ENCODE data around the gene RRH. TPM values are rescaled to one million over a fixed set of nuclear protein-coding genes. Genes with fewer than 3 reads are reported as not detected.
"Not testable (repeated sequence)": the region's sequence is repeated elsewhere in the genome, so short reads cannot be mapped to it uniquely, and the experiment has no call there.

RRH gene
- total and polyA plus RNA-seq, 2 donors: 0.16 TPM; not detected in 1

DNA sequence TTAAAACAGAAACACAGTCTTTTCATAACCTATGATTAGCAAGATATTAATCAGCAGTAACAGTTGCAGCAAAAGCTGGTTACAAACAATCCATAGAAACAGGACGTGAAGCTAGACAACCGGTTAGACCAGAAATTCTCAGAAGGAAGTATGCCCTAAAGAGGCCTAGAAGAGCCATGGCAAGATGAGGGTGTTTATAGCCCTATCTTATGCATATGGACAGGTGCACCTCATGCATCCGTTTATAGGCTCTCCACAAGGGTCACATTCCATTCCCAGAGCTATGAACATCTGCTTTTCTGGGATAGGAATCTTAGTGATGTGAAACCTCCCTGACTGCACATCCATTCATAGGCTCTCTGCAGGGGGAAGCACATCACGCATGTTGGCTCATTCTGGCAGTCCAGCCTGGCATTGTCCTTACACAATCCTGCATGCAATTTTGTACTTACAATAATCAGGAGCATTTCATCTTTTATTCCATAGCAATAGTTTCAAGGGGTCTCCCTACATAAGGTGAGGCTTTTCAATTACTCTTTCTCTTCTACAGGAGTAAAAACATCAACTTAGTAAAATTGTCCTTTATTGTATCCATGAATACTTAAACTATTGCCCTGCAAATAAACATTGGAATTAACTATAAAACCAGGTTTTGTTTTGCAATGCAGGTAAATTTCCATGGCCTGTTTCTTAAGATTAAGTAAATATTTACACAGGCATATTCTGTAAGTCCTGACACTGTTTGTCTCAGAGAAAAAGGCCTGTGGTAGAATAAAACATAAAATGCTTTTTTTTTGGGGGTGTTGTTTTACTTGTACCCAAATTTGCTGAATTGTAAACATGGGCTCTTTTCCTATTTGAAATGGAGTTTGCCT lies 31.9 kb downstream of the RRH start:
- H3K36me3 ChIP-seq (ENCODE audit: insufficient read depth); DNase-seq (ENCODE audit: extremely low spot score); H3K4me1 ChIP-seq (ENCODE audit: insufficient read depth); H3K4me3 ChIP-seq (ENCODE audit: low read depth, low read length); H3K27ac ChIP-seq (ENCODE audit: low read depth): not testable (repeated sequence)
- WGBS: 83% methylated on average over 4 of the region's 4 CpGs

- 92% methylated on average over 2 of the region's 2 CpGs for WGBS
- no peak for DNase-seq (ENCODE audit: extremely low spot score)
- no peak overlapping the region for H3K27ac ChIP-seq (ENCODE audit: low read depth)
- no peaks in the 10 kb centered on the region for H3K36me3 ChIP-seq (ENCODE audit: insufficient read depth)
- no peak overlapping the region for H3K4me3 ChIP-seq (ENCODE audit: low read depth, low read length)
- H3K4me1 ChIP-seq (ENCODE audit: insufficient read depth): no peaks in the 10 kb centered on the region
Measured at GRCh38 chr4:109861271-109861670, 33.5 kb downstream of the RRH start.

DNA sequence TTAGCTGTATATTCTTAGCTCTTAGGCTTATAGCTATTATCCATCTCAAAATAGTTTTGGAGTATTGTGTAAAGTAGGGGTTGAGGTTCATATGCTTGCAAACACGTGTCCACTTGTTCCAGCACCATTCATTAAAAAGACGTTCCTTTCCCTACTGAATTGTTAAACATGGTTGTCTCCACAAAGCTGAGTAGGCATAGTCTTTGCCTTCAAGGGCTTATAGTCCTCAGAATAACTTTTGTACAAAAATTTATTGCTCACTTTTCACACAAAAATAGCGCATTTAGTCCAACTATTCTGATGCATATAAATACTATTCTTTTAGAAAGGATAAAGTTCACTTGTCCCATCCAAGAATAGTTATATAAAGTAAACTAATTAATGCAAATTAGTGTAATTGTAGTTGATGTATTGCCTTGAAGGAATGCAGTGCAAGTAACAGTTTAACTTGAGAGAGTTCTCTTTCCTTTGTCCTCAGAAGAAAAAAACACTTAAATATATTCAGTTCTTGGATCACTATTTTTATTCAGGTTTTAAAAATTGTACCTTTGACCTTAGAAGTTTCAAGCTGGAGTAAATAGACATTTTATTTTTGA lies 34.2 kb downstream of the RRH start:
- H3K4me3 ChIP-seq (ENCODE audit: low read depth, low read length): no peak overlapping the region
- no peaks in the 10 kb centered on the region for H3K36me3 ChIP-seq (ENCODE audit: insufficient read depth)
- WGBS: 85% methylated on average over 3 of the region's 3 CpGs
- no peaks in the 10 kb centered on the region for H3K4me1 ChIP-seq (ENCODE audit: insufficient read depth)
- DNase-seq (ENCODE audit: extremely low spot score): no peak
- H3K27ac ChIP-seq (ENCODE audit: low read depth): no peak overlapping the region

DNA sequence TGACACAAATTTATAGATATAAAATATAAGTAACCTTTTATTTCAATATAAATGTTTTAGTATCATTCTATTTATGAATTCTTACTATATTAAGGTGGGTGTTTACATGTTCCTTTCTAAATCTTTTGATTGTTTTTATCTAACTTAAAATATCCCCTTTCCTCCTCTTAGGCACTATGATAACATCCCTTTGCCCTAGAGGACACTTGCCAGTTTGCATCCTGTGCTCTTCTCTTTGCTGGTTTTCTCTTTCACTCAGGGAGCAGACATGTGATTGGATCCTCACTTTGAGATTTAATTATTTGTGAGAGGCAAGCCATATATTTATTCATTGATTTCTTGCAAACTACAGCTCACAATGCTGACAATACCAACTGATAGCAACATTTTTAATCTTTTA lies 36.4 kb downstream of the RRH start:
- Histone ChIP-seq H3K36me3 (ENCODE audit: insufficient read depth) (no peaks in the 10 kb centered on the region), H3K4me1 (ENCODE audit: insufficient read depth) (no peaks in the 10 kb centered on the region)

DNA sequence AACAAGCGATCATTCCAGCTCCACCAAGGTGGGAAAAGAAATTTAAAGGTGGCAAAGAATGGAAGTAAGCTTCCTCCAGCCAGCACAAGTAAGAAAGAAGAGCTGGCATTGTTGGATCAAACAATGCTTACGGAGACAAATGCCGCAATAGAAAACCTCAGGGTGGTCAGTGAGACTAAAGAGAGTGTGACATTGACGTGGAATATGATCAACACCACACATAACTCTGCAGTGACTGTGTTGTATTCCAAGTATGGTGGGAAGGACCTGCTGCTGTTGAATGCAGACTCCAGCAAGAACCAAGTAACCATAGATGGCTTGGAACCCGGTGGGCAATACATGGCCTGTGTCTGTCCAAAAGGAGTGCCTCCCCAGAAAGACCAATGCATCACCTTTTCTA lies 42.3 kb downstream of the RRH start:
- no peaks in the 10 kb centered on the region for H3K4me1 ChIP-seq (ENCODE audit: insufficient read depth)
- no peak for DNase-seq (ENCODE audit: extremely low spot score)

More for the DNA sequence above, 36.4 kb downstream of the RRH start:
- no peak for DNase-seq (ENCODE audit: extremely low spot score)
- H3K4me3 ChIP-seq (ENCODE audit: low read depth, low read length): no peak overlapping the region
- H3K27ac ChIP-seq (ENCODE audit: low read depth): no peak overlapping the region

GRCh38 chr4:109872065-109872464 lies 44.3 kb downstream of the RRH start:
- Histone ChIP-seq H3K4me3 (ENCODE audit: low read depth, low read length) (no peak overlapping the region), H3K36me3 (ENCODE audit: insufficient read depth) (no peaks in the 10 kb centered on the region), H3K4me1 (ENCODE audit: insufficient read depth) (no peaks in the 10 kb centered on the region), H3K27ac (ENCODE audit: low read depth) (no peak overlapping the region)
- no peak for DNase-seq (ENCODE audit: extremely low spot score)
- 92% methylated on average over 2 of the region's 2 CpGs for WGBS

More for the DNA sequence above, 42.3 kb downstream of the RRH start:
- Histone ChIP-seq H3K27ac (ENCODE audit: low read depth) (no peak overlapping the region), H3K36me3 (ENCODE audit: insufficient read depth) (no peaks in the 10 kb centered on the region), H3K4me3 (ENCODE audit: low read depth, low read length) (no peak overlapping the region)
- 96% methylated on average over 5 of the region's 5 CpGs for WGBS

DNA sequence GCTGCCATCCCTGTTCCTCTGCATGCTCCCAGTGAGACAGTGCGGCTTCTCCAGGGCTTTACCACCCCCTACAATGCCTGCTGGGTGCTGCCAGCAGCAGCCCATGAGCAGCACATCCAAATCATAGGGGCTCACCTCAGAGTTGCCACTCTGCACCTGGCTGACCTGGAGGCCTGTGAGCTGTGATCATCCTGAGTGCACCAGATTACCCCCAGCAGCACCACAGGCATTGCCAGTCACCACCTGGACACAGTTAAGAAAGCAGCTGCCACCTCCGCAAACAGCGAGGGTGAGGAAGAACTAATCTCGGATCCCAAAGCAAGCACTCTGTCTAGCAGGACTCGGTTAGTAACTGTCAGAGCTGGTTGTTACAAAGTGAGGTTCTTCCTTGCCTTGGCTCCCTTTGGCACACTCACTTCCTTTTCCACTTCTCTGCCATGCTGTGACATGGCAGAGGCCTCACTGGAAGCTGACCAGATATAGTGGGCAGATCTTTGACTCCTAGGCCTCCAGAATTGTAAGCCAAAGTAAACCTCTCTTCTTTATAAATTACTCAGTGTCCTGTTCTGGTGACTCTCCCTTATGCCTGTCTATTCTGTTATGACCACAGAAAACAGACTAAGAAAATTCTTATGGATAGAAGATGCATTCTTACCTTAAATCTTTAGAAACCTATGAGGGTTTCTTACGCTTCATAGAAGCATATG lies 45.3 kb downstream of the RRH start:
- WGBS: 98% methylated on average over 6 of the region's 6 CpGs
- no peak for DNase-seq (ENCODE audit: extremely low spot score)
- no peak overlapping the region for H3K27ac ChIP-seq (ENCODE audit: low read depth)
- no peaks in the 10 kb centered on the region for H3K36me3 ChIP-seq (ENCODE audit: insufficient read depth)
- H3K4me1 ChIP-seq (ENCODE audit: insufficient read depth): no peaks in the 10 kb centered on the region
- no peak overlapping the region for H3K4me3 ChIP-seq (ENCODE audit: low read depth, low read length)

DNA sequence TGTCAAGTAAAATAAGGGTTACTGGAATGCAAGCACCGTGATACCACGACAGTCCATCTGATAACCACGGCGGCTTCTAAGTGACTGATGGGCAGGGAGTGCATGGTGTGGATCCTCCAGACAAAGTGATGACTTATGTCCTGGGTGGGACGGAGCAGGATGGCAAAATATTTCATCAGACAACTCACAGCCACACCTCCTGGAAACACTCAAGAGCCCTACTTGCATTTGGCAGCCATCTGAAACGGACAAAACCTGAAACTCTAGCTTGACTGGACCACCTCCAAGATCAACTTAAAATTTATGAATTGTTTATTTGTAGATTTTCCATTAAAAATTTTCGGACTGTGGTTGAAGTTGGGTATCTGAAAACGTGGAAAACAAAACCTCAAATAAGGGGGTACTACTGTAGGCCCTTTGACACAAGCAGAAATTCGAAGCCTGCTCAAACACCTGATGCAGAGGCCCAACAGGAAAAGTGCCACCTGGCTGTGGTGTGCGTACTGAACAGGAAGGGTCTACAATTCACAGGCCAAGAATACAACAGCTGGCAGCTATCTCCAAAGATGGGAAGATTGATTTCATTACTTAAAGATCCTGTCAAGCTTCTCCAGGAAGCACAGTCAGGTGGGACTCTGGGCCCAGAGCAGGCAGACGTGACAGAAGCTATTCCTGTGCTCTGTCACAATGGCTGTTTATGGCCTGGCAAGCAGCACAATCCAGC lies 46.2 kb downstream of the RRH start:
- no peak overlapping the region for H3K27ac ChIP-seq (ENCODE audit: low read depth)
- DNase-seq (ENCODE audit: extremely low spot score): no peak
- H3K4me3 ChIP-seq (ENCODE audit: low read depth, low read length): no peak overlapping the region
- 47% methylated on average over 11 of the region's 11 CpGs for WGBS
- no peaks in the 10 kb centered on the region for H3K36me3 ChIP-seq (ENCODE audit: insufficient read depth)
- H3K4me1 ChIP-seq (ENCODE audit: insufficient read depth): no peaks in the 10 kb centered on the region

- no peak overlapping the region for H3K4me3 ChIP-seq (ENCODE audit: low read depth, low read length)
- no peak overlapping the region for H3K27ac ChIP-seq (ENCODE audit: low read depth)
- H3K36me3 ChIP-seq (ENCODE audit: insufficient read depth): no peaks in the 10 kb centered on the region
- no peak for DNase-seq (ENCODE audit: extremely low spot score)
- WGBS: 93% methylated on average over 1 of the region's 1 CpG
- no peaks in the 10 kb centered on the region for H3K4me1 ChIP-seq (ENCODE audit: insufficient read depth)
Measured at GRCh38 chr4:109875106-109875505, 47.3 kb downstream of the RRH start.

DNA sequence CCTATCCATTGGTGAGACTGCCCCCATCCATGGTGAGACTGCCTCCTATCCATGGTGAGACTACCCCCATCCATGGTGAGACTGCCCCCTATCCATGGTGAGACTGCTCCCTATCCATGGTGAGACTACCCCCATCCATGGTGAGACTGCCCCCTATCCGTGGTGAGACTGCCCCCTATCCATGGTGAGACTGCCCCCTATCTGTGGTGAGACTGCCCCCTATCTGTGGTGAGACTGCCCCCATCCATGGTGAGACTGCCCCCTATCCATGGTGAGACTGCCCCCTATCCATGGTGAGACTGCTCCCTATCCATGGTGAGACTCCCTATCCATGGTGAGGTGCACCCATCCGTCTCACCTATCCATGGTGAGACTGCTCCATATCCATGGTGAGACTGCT lies 47.8 kb downstream of the RRH start:
- not testable (repeated sequence) for H3K27ac ChIP-seq (ENCODE audit: low read depth); H3K4me1 ChIP-seq (ENCODE audit: insufficient read depth); DNase-seq (ENCODE audit: extremely low spot score); H3K4me3 ChIP-seq (ENCODE audit: low read depth, low read length); H3K36me3 ChIP-seq (ENCODE audit: insufficient read depth)
- 85% methylated on average over 2 of the region's 2 CpGs for WGBS

DNA sequence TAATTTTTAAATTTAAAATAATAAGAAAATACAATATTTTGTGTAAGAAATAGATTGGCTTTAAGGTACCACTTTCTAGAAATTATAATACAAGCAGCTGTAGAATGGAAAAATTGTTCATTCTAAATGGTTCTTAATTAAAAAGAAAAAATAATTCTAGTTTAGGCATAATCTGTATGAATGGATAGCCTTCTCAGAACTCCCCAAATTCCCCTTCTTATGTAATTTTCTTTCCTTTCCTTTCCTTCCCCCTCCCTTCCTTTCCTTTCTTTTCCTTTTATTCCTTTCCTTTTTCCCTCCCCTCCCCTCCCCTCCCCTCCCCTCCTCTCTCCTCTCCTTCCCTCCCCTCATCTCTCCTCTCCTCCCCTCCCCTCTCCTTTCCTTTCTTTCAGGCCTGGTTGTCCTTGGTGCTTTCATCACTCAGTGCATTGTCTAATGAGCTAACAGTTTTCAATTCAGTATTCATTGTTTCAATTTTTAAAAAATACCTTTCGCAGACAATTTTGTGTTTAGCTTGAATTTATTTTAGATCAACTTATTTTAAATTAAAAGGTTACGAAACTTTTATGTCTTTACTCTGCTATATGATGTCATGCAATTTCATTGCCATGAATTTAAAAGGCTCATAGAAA lies 49.0 kb downstream of the RRH start:
- Histone ChIP-seq H3K4me3 (ENCODE audit: low read depth, low read length) (no peak overlapping the region), H3K4me1 (ENCODE audit: insufficient read depth) (no peaks in the 10 kb centered on the region), H3K27ac (ENCODE audit: low read depth) (no peak overlapping the region), H3K36me3 (ENCODE audit: insufficient read depth) (no peaks in the 10 kb centered on the region)
- no peak for DNase-seq (ENCODE audit: extremely low spot score)
- WGBS: 92% methylated on average over 2 of the region's 2 CpGs

GRCh38 chr4:109877400-109877799 lies 49.6 kb downstream of the RRH start:
- no peak for DNase-seq (ENCODE audit: extremely low spot score)
- Histone ChIP-seq H3K4me3 (ENCODE audit: low read depth, low read length) (no peak overlapping the region), H3K4me1 (ENCODE audit: insufficient read depth) (no peaks in the 10 kb centered on the region), H3K27ac (ENCODE audit: low read depth) (no peak overlapping the region), H3K36me3 (ENCODE audit: insufficient read depth) (no peaks in the 10 kb centered on the region)
- 68% methylated on average over 3 of the region's 3 CpGs for WGBS

DNA sequence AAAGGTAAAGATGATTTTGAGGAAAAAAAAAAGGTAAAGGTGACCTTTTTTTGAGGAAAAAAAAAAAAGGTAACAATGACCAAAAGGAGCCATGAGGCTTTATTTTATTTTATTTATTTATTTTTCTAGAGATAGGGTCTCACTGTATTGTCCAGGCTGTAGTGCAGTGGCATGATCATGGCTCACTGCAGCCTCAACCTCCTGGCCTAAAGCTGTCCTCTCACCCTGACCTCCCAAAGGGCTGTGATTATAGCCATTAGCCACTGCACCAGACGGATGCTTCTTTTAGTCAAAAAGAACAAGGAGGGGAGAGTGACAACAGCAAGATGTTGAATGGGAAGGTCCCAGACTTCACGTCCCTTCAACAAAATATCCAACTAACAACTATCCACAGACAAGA lies 50.6 kb downstream of the RRH start:
- Histone ChIP-seq H3K27ac (ENCODE audit: low read depth) (no peak overlapping the region), H3K4me1 (ENCODE audit: insufficient read depth) (no peaks in the 10 kb centered on the region), H3K4me3 (ENCODE audit: low read depth, low read length) (no peak overlapping the region), H3K36me3 (ENCODE audit: insufficient read depth) (no peaks in the 10 kb centered on the region)
- WGBS: 68% methylated on average over 2 of the region's 2 CpGs
- no peak for DNase-seq (ENCODE audit: extremely low spot score)
